Coronary artery (tissue), 2 donors: ENCODE data around the gene ZFR.
"Not testable (repeated sequence)": the region's sequence is repeated elsewhere in the genome, so short reads cannot be mapped to it uniquely, and the experiment has no call there.

Experiments
- DNase-seq: peaks from one replicate; pipeline ENCODE4 v3.0.0-alpha.2; 2017; ENCODE audit warnings: low spot score
- H3K27ac ChIP-seq, 2 donors: fragments of 200-600 bp; sonication (generic); one replicate each; pipeline ENCODE4 v1.5.1; 2016 to 2019
- H3K4me3 ChIP-seq: fragments of 200-600 bp; sonication (generic); 2 replicates; pipeline ENCODE4 v1.5.1; 2016; ENCODE audit warnings: mild to moderate bottlenecking, moderate library complexity
- TF ChIP-seq, protein P1 (sequence below): fragments of 200-600 bp; sonication (generic); IDR thresholded peaks from one replicate; pipeline ENCODE4 v1.5.1; 2019; ENCODE audit warnings: antibody characterized with exemption

The ZFR gene

DNA sequence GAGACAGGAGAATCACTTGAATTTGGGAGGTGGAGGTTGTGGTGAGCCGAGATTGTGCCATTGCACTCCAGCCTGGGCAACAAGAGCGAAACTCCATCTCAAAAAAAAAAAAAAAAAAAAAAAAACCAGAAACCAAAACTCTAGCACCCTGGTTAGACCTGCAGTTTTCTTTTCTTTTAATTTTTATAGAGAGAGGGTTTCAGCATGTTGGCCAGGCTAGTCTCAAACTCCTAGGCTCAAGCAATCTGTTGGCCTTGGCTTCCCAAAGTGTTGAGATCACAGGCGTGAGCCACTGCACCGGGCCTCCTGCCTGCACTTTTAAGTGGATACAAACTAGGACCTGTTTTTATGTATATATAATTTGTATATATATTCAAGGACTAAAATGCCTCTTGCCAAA, 118.9 kb downstream of the ZFR start:
- H3K27ac ChIP-seq: no peak overlapping the region
- no peak for DNase-seq
- H3K4me3 ChIP-seq: no peak overlapping the region
- TF ChIP-seq, protein P1, sequence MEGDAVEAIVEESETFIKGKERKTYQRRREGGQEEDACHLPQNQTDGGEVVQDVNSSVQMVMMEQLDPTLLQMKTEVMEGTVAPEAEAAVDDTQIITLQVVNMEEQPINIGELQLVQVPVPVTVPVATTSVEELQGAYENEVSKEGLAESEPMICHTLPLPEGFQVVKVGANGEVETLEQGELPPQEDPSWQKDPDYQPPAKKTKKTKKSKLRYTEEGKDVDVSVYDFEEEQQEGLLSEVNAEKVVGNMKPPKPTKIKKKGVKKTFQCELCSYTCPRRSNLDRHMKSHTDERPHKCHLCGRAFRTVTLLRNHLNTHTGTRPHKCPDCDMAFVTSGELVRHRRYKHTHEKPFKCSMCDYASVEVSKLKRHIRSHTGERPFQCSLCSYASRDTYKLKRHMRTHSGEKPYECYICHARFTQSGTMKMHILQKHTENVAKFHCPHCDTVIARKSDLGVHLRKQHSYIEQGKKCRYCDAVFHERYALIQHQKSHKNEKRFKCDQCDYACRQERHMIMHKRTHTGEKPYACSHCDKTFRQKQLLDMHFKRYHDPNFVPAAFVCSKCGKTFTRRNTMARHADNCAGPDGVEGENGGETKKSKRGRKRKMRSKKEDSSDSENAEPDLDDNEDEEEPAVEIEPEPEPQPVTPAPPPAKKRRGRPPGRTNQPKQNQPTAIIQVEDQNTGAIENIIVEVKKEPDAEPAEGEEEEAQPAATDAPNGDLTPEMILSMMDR: no peak

DNA sequence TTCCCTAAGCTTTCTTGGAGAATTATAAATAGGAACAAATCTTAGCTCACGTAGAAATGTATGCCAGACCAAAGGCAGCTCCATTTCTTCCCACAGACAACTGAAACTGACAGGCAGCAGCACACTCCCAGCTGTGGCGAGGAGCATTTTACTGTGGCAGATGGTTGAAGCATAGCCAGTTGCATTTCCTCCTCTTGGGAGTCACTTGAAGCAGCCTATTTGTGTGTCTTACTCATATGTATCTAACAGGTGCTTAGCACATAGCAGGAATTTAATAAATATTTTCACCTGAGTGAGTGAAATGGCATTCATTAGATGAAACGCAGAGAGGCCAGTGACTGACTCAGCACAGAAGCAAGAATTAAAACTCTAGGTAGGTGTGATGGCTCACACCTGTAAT, 119.5 kb downstream of the ZFR start:
- H3K27ac ChIP-seq: no peak overlapping the region
- no peak overlapping the region for H3K4me3 ChIP-seq
- no peak for DNase-seq

DNA sequence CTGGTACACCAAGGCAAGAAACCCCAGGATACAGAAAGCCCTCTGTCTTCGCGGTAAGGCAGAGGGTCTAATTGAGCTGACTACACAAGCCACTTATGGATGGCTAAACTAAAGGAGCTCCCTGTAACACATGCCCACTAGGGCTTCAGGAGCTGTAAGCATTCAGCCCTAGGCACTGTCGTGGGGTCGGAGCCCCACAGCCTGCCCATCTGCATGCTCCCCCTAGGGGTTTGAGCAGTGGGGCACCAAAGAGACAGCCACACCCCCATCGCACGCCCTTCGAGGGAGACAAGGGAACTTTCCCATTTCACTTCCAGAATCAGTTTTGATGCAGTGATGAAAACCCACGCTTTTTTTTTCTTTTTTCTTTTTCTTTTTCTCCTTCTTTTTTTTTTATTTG, 120.8 kb downstream of the ZFR start:
- Histone ChIP-seq H3K4me3 (no peak overlapping the region), H3K27ac (no peak overlapping the region)
- DNase-seq: no peak
- TF ChIP-seq, protein P1: no peak

More for the DNA sequence above, 119.5 kb downstream of the ZFR start:
- TF ChIP-seq, protein P1: no peak

DNA sequence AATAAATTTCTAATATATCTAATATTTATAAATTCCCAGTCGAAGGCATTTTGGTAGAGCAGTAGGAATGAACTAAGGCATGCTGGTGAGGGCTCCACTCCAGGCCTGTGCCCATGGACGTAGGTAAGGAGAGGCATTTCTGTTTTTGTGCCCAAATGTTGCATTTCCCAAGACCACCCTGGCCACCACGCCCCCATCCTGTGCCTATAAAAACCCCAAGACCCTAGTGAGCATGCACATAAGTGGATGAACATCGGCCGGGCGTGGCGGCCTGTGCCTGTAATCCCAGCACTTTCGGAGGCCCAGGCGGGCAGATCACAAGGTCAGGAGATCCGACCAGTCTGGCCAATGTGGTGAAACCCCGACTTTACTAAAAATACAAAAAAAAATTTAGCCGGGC, 121.7 kb downstream of the ZFR start:
- TF ChIP-seq, protein P1: no peak
- no peak for DNase-seq
- no peak overlapping the region for H3K27ac ChIP-seq
- H3K4me3 ChIP-seq: no peak overlapping the region

DNA sequence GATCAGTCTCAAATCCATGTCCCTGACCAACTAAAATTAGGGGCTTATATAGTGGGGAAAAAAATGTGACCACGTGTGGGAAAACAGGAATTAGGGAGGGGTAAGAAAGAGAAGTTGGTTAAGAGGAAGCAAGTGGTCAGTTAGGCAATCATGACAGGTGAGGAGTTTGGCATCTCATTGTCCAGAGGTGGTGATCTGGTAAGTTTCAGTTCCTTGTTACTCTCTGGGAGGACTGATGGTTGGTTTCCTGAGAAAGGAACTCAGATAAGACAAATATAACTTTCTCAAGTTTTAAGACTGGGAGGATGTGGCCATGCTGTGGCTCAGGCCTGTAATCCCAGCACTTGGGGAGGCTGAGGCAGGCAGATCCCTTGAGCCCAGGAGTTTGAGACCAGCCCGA, 122.8 kb downstream of the ZFR start:
- not testable (repeated sequence) for H3K4me3 ChIP-seq

DNA sequence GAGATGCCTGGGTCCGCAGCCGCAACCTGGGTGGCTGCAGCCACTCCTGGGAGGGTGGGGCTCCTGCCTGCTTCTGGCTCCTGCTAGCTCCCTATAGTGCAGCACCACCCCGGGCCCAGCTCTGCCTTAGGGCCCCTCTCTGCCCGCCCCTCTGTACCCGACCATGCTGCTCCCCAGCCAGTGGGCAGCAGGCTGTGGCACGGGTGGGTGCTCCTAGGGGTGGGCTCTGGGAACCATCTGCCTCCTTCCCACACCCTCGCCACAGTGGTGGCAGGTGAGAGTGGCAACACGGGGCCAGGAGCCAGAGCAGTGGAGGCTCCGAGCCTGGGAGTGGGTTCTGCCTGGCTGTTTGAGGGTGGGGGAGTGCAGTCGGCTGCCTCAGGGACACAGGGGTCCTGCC, 124.0 kb downstream of the ZFR start:
- Histone ChIP-seq H3K27ac (no peak overlapping the region), H3K4me3 (no peak overlapping the region)
- no peak for DNase-seq
- TF ChIP-seq, protein P1: no peak

More for the DNA sequence above, 122.8 kb downstream of the ZFR start:
- H3K27ac ChIP-seq, DNase-seq: not testable (repeated sequence)

DNA sequence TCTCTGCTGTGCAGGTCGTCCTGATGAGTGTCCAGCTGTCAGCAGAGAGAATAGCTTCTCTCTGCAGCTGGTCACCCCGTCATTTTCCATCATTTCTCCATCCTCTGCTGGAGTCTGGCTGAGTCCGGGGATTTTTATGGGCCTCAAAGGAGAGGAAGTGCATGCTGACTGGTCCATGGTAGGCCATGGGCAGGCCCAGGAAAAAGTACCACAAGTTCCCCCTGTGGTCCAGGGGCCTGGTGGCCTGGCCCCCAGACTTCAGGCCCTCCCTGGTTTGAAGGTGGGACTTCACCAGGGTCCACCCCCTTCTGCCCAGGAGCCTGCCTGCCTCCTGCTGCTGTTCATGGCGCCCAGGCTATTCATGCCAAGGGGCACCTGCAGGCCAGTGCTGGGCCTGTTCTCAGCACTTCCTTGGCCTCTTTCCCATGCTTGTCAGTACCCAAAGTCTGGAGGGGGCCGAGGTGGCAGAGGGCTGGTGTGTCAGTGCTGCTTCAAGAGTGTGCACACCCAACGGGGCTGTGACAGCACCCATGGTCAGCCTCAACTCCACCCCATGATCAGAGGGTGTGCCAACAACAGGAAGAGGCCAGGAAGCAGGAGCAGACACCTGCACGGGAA, 124.5 kb downstream of the ZFR start:
- Histone ChIP-seq H3K4me3 (no peak overlapping the region), H3K27ac (no peak overlapping the region)
- TF ChIP-seq, protein P1: no peak
- DNase-seq: no peak
